Karpas-422 (cell line): Measurements from ENCODE around the gene MTHFD1L. TPM values are rescaled to one million over a fixed set of nuclear protein-coding genes. Genes with fewer than 3 reads are reported as not detected.
"Not testable (repeated sequence)": the region's sequence is repeated elsewhere in the genome, so short reads cannot be mapped to it uniquely, and the experiment has no call there.

ENCODE experiments used
- DNase-seq: peaks from one replicate; pipeline ENCODE4 v3.0.0-alpha.2; 2015
- H2AFZ ChIP-seq: fragments of 200-600 bp; sonication (generic); 2 replicates; pipeline ENCODE4 v1.6.1; 2014; ENCODE audit warnings: antibody characterized with exemption, low read length, mixed read lengths
- H3K27ac ChIP-seq: fragments of 200-600 bp; sonication (generic); 2 replicates; pipeline ENCODE4 v1.5.1; 2014; ENCODE audit warnings: mild to moderate bottlenecking, low read length, moderate library complexity
- H3K27me3 ChIP-seq: fragments of 200-600 bp; sonication (generic); 2 replicates; pipeline ENCODE4 v1.6.1; 2014; ENCODE audit warnings: low read length, mixed read lengths
- H3K36me3 ChIP-seq: fragments of 200-600 bp; sonication (generic); 2 replicates; pipeline ENCODE4 v1.6.1; 2014; ENCODE audit warnings: low read length, mixed read lengths; ENCODE audit not compliant: insufficient read depth
- H3K4me1 ChIP-seq: fragments of 200-600 bp; sonication (generic); 2 replicates; pipeline ENCODE4 v1.6.1; 2014; ENCODE audit warnings: mild to moderate bottlenecking, low read length, mixed read lengths
- H3K4me2 ChIP-seq: fragments of 200-600 bp; sonication (generic); 2 replicates; pipeline ENCODE4 v1.6.1; 2014; ENCODE audit warnings: low read length, low read depth, mild to moderate bottlenecking; ENCODE audit not compliant: poor library complexity, severe bottlenecking
- H3K4me3 ChIP-seq: fragments of 200-600 bp; sonication (generic); 2 replicates; pipeline ENCODE4 v1.5.1; 2014; ENCODE audit warnings: mild to moderate bottlenecking, antibody characterized with exemption, low read length, mixed read lengths
- H3K79me2 ChIP-seq: fragments of 200-600 bp; sonication (generic); 2 replicates; pipeline ENCODE4 v1.6.1; 2014; ENCODE audit warnings: mild to moderate bottlenecking, low read length, mixed read lengths
- H3K9ac ChIP-seq: fragments of 200-600 bp; sonication (generic); 2 replicates; pipeline ENCODE4 v1.6.0; 2014; ENCODE audit warnings: low read length
- H3K9me2 ChIP-seq: fragments of 200-600 bp; sonication (generic), shearing (Covaris generic); replicated peaks from 2 replicates; pipeline ENCODE4 v1.6.0; 2014; ENCODE audit warnings: mild to moderate bottlenecking, low read length, moderate library complexity; ENCODE audit not compliant: insufficient read depth
- H3K9me3 ChIP-seq: fragments of 300-700, 200-600 bp; sonication (generic); 2 replicates; pipeline ENCODE4 v1.6.1; 2014; ENCODE audit warnings: low read length, mixed read lengths
- H4K20me1 ChIP-seq: fragments of 200-600 bp; sonication (generic); 2 replicates; pipeline ENCODE4 v1.6.1; 2014; ENCODE audit warnings: mild to moderate bottlenecking, antibody characterized with exemption, low read length, low read depth; ENCODE audit not compliant: insufficient read depth
- total RNA-seq: library from RNA; depleted of rRNA; stranded (reverse); fragments of >200 nt; shearing (Covaris generic); gene quantifications from 2 replicates; pipeline ENCODE4 v1.2.3, GENCODE V29; 2014; ENCODE audit warnings: low replicate concordance

MTHFD1L gene
- total RNA-seq, 1 experiment from 2014 or later = 60.7 TPM

DNA sequence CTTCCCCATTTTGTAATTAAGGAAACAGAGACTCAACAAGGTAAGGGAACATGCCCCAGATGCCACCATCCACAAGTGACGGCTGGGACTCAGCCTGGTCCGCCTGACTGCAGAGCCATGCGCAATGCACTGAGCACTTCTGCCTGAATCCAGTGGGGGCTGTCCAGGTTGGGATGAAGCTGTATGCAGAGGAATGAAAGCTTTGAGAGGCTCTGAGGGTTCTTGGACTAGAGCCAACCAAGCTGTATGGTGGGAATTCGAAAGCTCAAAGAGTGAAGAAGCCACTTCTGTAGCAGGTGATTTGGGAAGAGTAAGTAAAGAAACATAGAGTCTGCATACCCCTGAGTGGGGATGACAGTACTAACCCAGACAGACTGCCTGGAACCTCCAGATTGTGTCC is 246.6 kb downstream of the MTHFD1L start:
- no peaks in the 10 kb centered on the region for H3K9me3 ChIP-seq
- H3K4me1 ChIP-seq = no peaks in the 10 kb centered on the region
- no peak overlapping the region for H2AFZ ChIP-seq
- no peaks in the 10 kb centered on the region for H3K36me3 ChIP-seq
- no peak overlapping the region for H3K4me3 ChIP-seq
- H3K4me2 ChIP-seq = no peak overlapping the region
- H3K27me3 ChIP-seq = no peaks in the 10 kb centered on the region
- no peaks in the 10 kb centered on the region for H3K79me2 ChIP-seq
- no peak overlapping the region for H3K27ac ChIP-seq
- H3K9ac ChIP-seq = no peak overlapping the region
- DNase-seq = no peak
- no peaks in the 10 kb centered on the region for H4K20me1 ChIP-seq
- no peaks in the 10 kb centered on the region for H3K9me2 ChIP-seq

DNA sequence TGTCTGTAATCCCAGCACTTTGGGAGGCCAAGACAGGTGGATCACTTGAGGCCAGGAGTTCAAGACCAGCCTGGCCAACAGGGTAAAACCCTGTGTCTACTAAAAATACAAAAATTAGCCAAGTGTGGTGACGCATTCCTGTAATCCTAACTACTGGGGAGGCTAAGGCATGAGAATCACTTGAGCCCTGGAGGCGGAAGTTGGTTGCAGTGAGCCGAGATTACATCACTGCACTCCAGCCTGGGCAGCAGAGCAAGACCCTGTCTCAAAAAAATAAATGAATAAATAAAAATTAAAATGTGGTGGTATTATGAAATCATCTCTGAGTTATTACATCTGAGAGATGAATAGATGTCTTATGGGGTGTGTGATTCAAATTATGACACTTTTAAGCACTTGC is 247.4 kb downstream of the MTHFD1L start:
- H3K4me3 ChIP-seq, H3K27me3 ChIP-seq, H3K4me2 ChIP-seq, DNase-seq, H4K20me1 ChIP-seq, H3K79me2 ChIP-seq, H3K27ac ChIP-seq, H3K9ac ChIP-seq, H3K36me3 ChIP-seq, H3K4me1 ChIP-seq, H2AFZ ChIP-seq, H3K9me2 ChIP-seq, H3K9me3 ChIP-seq: not testable (repeated sequence)

GRCh38 chr6:151113641-151114040 is 248.1 kb downstream of the MTHFD1L start:
- Histone ChIP-seq H4K20me1 (no peaks in the 10 kb centered on the region), H3K79me2 (no peaks in the 10 kb centered on the region)
- no peak for DNase-seq

GRCh38 chr6:151118461-151119123 is 253.1 kb downstream of the MTHFD1L start:
- Histone ChIP-seq H3K27me3 (no peaks in the 10 kb centered on the region), H3K27ac (no peak overlapping the region), H3K4me2 (no peak overlapping the region), H4K20me1 (no peaks in the 10 kb centered on the region), H3K4me3 (no peak overlapping the region), H3K4me1 (no peaks in the 10 kb centered on the region), H3K79me2 (no peaks in the 10 kb centered on the region), H3K9me2 (no peaks in the 10 kb centered on the region), H3K9me3 (no peaks in the 10 kb centered on the region), H2AFZ (no peak overlapping the region), H3K9ac (no peak overlapping the region), H3K36me3 (no peaks in the 10 kb centered on the region)
- DNase-seq = no peak

More at GRCh38 chr6:151113641-151114040, 248.1 kb downstream of the MTHFD1L start:
- H2AFZ ChIP-seq = no peak overlapping the region
- H3K27ac ChIP-seq = no peak overlapping the region
- H3K4me1 ChIP-seq = no peaks in the 10 kb centered on the region
- H3K9me2 ChIP-seq = no peaks in the 10 kb centered on the region
- no peak overlapping the region for H3K4me2 ChIP-seq
- no peak overlapping the region for H3K4me3 ChIP-seq
- H3K36me3 ChIP-seq = no peaks in the 10 kb centered on the region
- no peak overlapping the region for H3K9ac ChIP-seq
- no peaks in the 10 kb centered on the region for H3K27me3 ChIP-seq
- no peaks in the 10 kb centered on the region for H3K9me3 ChIP-seq

DNA sequence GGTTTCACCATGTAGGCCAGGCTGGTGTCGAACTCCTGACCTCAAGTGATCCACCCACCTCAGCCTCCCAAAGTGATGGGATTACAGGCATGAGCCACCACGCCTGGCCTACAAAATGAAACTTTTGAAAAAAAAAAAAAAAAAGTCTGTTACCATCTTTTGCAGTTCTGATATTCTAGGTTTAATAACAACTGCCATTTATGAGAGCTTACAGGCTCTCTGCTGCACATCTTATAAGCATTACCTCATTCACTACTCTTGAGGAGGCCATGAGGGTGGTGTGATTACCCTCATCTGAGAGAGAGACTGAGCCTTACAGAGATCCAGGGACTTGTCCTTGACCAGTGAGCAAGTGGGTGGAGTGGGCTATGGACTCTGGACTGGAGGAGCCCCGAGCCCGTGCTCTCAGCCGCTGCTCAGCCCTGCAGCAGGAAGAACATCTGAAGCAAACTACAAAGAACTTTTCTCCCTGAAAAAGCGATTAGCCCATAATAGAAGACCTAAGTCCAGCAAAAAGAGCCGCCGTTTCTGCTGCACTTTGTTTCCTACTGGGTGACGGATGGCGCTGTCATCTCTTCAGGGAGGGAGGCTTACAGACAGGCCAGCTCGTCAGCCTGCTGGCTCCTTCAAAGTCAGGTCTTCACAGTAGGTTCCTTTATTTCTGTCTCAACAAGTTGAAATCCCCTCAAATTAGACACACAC is 254.5 kb downstream of the MTHFD1L start:
- H4K20me1 ChIP-seq = no peaks in the 10 kb centered on the region
- no peaks in the 10 kb centered on the region for H3K9me2 ChIP-seq
- no peaks in the 10 kb centered on the region for H3K36me3 ChIP-seq
- no peak overlapping the region for H2AFZ ChIP-seq
- H3K27ac ChIP-seq = no peak overlapping the region
- no peaks in the 10 kb centered on the region for H3K79me2 ChIP-seq
- H3K4me2 ChIP-seq = no peak overlapping the region
- H3K4me1 ChIP-seq = no peaks in the 10 kb centered on the region
- H3K9me3 ChIP-seq = no peaks in the 10 kb centered on the region
- no peak overlapping the region for H3K9ac ChIP-seq
- no peak for DNase-seq
- H3K4me3 ChIP-seq = no peak overlapping the region
- no peaks in the 10 kb centered on the region for H3K27me3 ChIP-seq

GRCh38 chr6:151121900-151122299 is 256.4 kb downstream of the MTHFD1L start:
- no peak for DNase-seq

DNA sequence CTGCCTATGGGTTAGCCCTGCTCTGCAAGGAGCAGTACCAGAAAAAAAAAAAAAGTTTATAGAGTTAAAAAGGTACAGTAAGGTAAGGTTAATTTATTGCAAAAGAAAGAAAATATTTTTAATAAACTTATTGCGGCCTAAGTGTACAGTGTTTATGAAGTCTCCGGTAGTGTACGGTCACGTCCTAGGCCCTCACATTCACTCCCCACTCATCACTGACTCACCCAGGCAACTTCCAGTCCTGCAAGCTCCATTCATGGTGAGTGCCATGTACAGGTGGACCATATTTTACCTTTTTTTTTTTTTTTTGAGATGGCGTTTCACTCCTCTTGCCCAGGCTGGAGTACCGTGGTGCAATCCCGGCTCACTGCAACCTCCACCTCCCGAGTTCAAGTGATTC is 258.1 kb downstream of the MTHFD1L start:
- H3K4me1 ChIP-seq, H3K9me3 ChIP-seq, H3K9ac ChIP-seq, DNase-seq, H3K4me3 ChIP-seq, H3K27me3 ChIP-seq, H3K79me2 ChIP-seq, H3K4me2 ChIP-seq, H3K27ac ChIP-seq, H3K9me2 ChIP-seq, H4K20me1 ChIP-seq, H3K36me3 ChIP-seq, H2AFZ ChIP-seq: not testable (repeated sequence)

More at GRCh38 chr6:151121900-151122299, 256.4 kb downstream of the MTHFD1L start:
- no peaks in the 10 kb centered on the region for H3K9me2 ChIP-seq
- no peak overlapping the region for H3K27ac ChIP-seq
- H3K36me3 ChIP-seq = no peaks in the 10 kb centered on the region
- no peak overlapping the region for H2AFZ ChIP-seq
- no peaks in the 10 kb centered on the region for H3K27me3 ChIP-seq
- no peaks in the 10 kb centered on the region for H4K20me1 ChIP-seq
- H3K9ac ChIP-seq = no peak overlapping the region
- no peak overlapping the region for H3K4me2 ChIP-seq
- no peaks in the 10 kb centered on the region for H3K4me1 ChIP-seq
- H3K9me3 ChIP-seq = no peaks in the 10 kb centered on the region
- H3K79me2 ChIP-seq = no peaks in the 10 kb centered on the region
- no peak overlapping the region for H3K4me3 ChIP-seq

GRCh38 chr6:151125242-151125641 is 259.7 kb downstream of the MTHFD1L start:
- not testable (repeated sequence) for H3K27me3 ChIP-seq, H2AFZ ChIP-seq, H3K4me3 ChIP-seq, H3K9ac ChIP-seq, DNase-seq, H3K36me3 ChIP-seq, H3K4me2 ChIP-seq, H3K79me2 ChIP-seq, H3K9me2 ChIP-seq, H3K27ac ChIP-seq, H3K9me3 ChIP-seq, H4K20me1 ChIP-seq
- peaks cover 18% of the 10 kb centered on the region for H3K4me1 ChIP-seq
